IPS-18c (cell line): ENCODE data around the gene CHST11.

Experiments
- H3K4me3 ChIP-seq: 2 replicates; pipeline ENCODE4 v1.7.0; 2013; ENCODE audit warnings: low read depth, mild to moderate bottlenecking, low read length, moderate library complexity; ENCODE audit not compliant: insufficient read depth
- H3K9me3 ChIP-seq: one replicate; pipeline ENCODE4 v1.6.1; 2013; ENCODE audit warnings: mild to moderate bottlenecking, low read length, moderate library complexity; ENCODE audit not compliant: control insufficient read depth, insufficient read depth

Gene CHST11

GRCh38 chr12:104628831-104629135 lies 172.0 kb downstream of the CHST11 start:
- Histone ChIP-seq H3K9me3 (no peaks in the 10 kb centered on the region), H3K4me3 (no peak overlapping the region)

GRCh38 chr12:104630230-104630670 lies 173.5 kb downstream of the CHST11 start:
- Histone ChIP-seq H3K9me3 (no peaks in the 10 kb centered on the region), H3K4me3 (no peak overlapping the region)

GRCh38 chr12:104631867-104632266 lies 175.1 kb downstream of the CHST11 start:
- no peaks in the 10 kb centered on the region for H3K9me3 ChIP-seq
- H3K4me3 ChIP-seq, result no peak overlapping the region

- no peaks in the 10 kb centered on the region for H3K9me3 ChIP-seq
- H3K4me3 ChIP-seq, result no peak overlapping the region
Observed at GRCh38 chr12:104632724-104633201, 176.0 kb downstream of the CHST11 start.

- no peak overlapping the region for H3K4me3 ChIP-seq
- H3K9me3 ChIP-seq, result no peaks in the 10 kb centered on the region
Observed at GRCh38 chr12:104634044-104634443, 177.3 kb downstream of the CHST11 start.

- Histone ChIP-seq H3K9me3 (no peaks in the 10 kb centered on the region), H3K4me3 (no peak overlapping the region)
Observed at GRCh38 chr12:104634852-104635251, 178.1 kb downstream of the CHST11 start.

- Histone ChIP-seq H3K4me3 (no peak overlapping the region), H3K9me3 (no peaks in the 10 kb centered on the region)
Observed at GRCh38 chr12:104635607-104636343, 179.0 kb downstream of the CHST11 start.

- H3K9me3 ChIP-seq, result no peaks in the 10 kb centered on the region
- H3K4me3 ChIP-seq, result no peak overlapping the region
Observed at GRCh38 chr12:104636496-104636895, 179.7 kb downstream of the CHST11 start.

GRCh38 chr12:104637604-104638003 lies 180.9 kb downstream of the CHST11 start:
- H3K4me3 ChIP-seq, result no peak overlapping the region
- peaks cover 2% of the 10 kb centered on the region for H3K9me3 ChIP-seq

- H3K4me3 ChIP-seq, result no peak overlapping the region
- peaks cover 2% of the 10 kb centered on the region for H3K9me3 ChIP-seq
Observed at GRCh38 chr12:104638218-104638850, 181.6 kb downstream of the CHST11 start.

- Histone ChIP-seq H3K4me3 (no peak overlapping the region), H3K9me3 (peaks cover 2% of the 10 kb centered on the region)
Observed at GRCh38 chr12:104638851-104639240, 182.1 kb downstream of the CHST11 start.

GRCh38 chr12:104640956-104641355 lies 184.2 kb downstream of the CHST11 start:
- Histone ChIP-seq H3K9me3 (peaks cover 2% of the 10 kb centered on the region), H3K4me3 (no peak overlapping the region)

GRCh38 chr12:104641862-104642261 lies 185.1 kb downstream of the CHST11 start:
- Histone ChIP-seq H3K9me3 (peaks cover 2% of the 10 kb centered on the region), H3K4me3 (no peak overlapping the region)

- peaks cover 2% of the 10 kb centered on the region for H3K9me3 ChIP-seq
- no peak overlapping the region for H3K4me3 ChIP-seq
Observed at GRCh38 chr12:104643093-104643818, 186.5 kb downstream of the CHST11 start.

GRCh38 chr12:104643819-104644669 lies 187.3 kb downstream of the CHST11 start:
- H3K4me3 ChIP-seq, result no peak overlapping the region
- H3K9me3 ChIP-seq, result peaks cover 2% of the 10 kb centered on the region

GRCh38 chr12:104648756-104649155 lies 192.0 kb downstream of the CHST11 start:
- no peaks in the 10 kb centered on the region for H3K9me3 ChIP-seq
- no peak overlapping the region for H3K4me3 ChIP-seq

- no peak overlapping the region for H3K4me3 ChIP-seq
- H3K9me3 ChIP-seq, result no peaks in the 10 kb centered on the region
Observed at GRCh38 chr12:104649217-104649824, 192.6 kb downstream of the CHST11 start.
